Measurements from ENCODE around the gene COL2A1. TPM values are rescaled to one million over a fixed set of nuclear protein-coding genes. Genes with fewer than 3 reads are reported as not detected.

COL2A1 gene
- total RNA-seq, 1 experiment from 2014 or later: 10.8 TPM

GRCh38 chr12:47983541-47984115 lies 20.6 kb downstream of the COL2A1 start:
- no peak for TF ChIP-seq CTCF (conservative IDR thresholded peaks at IDR 0.05)
- peaks cover 11 to 16% of the 10 kb centered on the region in 2 experiments for H3K4me1 Mint-ChIP-seq
- H2AFZ ChIP-seq (ENCODE audit: low read length): no peak overlapping the region
- H3K23me2 ChIP-seq (ENCODE audit: insufficient read length, low read depth, low read length, poor library complexity, severe bottlenecking): no peaks in the 10 kb centered on the region
- H3K79me1 ChIP-seq (ENCODE audit: insufficient read depth, low read depth, low read length, poor library complexity, severe bottlenecking): no peaks in the 10 kb centered on the region
- WGBS (ENCODE audit: extremely low coverage, insufficient read length, low lambda C conversion rate): no CpG with 5 or more reads among the region's 5 CpGs
- H3K23ac ChIP-seq (ENCODE audit: insufficient read length, low read depth, low read length): no peak overlapping the region
- H3K14ac ChIP-seq (ENCODE audit: insufficient read depth, low read length): no peak overlapping the region; the same call in 1 of the 2 replicates
- H4K8ac ChIP-seq (replicated peaks; ENCODE audit: insufficient read length, low read depth, low read length): no peak overlapping the region
- no peaks in the 10 kb centered on the region for H3K4me1 ChIP-seq (ENCODE audit: insufficient read depth, low read length)
- no peak overlapping the region for H4K91ac ChIP-seq (ENCODE audit: insufficient read length, low read depth, low read length)
- H3K56ac ChIP-seq (ENCODE audit: insufficient read length, low read depth, low read length): no peak overlapping the region
- no peak overlapping the region for H2BK15ac ChIP-seq (ENCODE audit: low read depth, low read length)
- no peaks in the 10 kb centered on the region for H3K27me3 ChIP-seq (ENCODE audit: insufficient read depth, low read length)
- no peak overlapping the region for H3K4me3 Mint-ChIP-seq
- DNase-seq: no peak
- no peak overlapping the region for H2BK5ac ChIP-seq (ENCODE audit: insufficient read length, low read length)
- no peak overlapping the region for H4K5ac ChIP-seq (ENCODE audit: insufficient read length, low read depth, low read length)
- H2BK120ac ChIP-seq (ENCODE audit: low read depth, low read length, poor library complexity, severe bottlenecking): no peak overlapping the region
- peaks cover 0 to 3% of the 10 kb centered on the region in 2 experiments; a peak in 1 of 5 replicates for H3K9me3 Mint-ChIP-seq
- H3K79me2 ChIP-seq (ENCODE audit: insufficient read depth, low read length): no peaks in the 10 kb centered on the region
- H2BK20ac ChIP-seq (ENCODE audit: low read depth, low read length, poor library complexity, severe bottlenecking): no peak overlapping the region
- H4K20me1 ChIP-seq (ENCODE audit: control insufficient read depth, insufficient read depth, insufficient read length): no peaks in the 10 kb centered on the region
- no peaks in the 10 kb centered on the region for H3K9me3 ChIP-seq (ENCODE audit: control insufficient read depth, low read depth, low read length)
- no peak overlapping the region for H3T11ph ChIP-seq (ENCODE audit: low read length)
- peaks cover 78% of the 10 kb centered on the region for H3K27me3 Mint-ChIP-seq (ENCODE audit: low read depth)
- H2AK5ac ChIP-seq (ENCODE audit: insufficient read length, low read length): no peak overlapping the region
- peaks cover 0 to 1% (median 0%) of the 10 kb centered on the region in 3 experiments; a peak in 1 of 7 replicates for H3K36me3 Mint-ChIP-seq (ENCODE audit: insufficient read depth in 1 of 3, low read depth in 3 of 3)
- H3K27ac Mint-ChIP-seq: no peak overlapping the region
- H3K9ac ChIP-seq (ENCODE audit: extremely low read depth, insufficient read length, low read length): no peak overlapping the region
- no peak overlapping the region for H3K4me2 ChIP-seq (ENCODE audit: insufficient read depth, insufficient read length, low read length)
- no peak overlapping the region for H3K18ac ChIP-seq (ENCODE audit: insufficient read length, low read depth, low read length)
- no peak overlapping the region for H3K4ac ChIP-seq (ENCODE audit: low read depth, low read length)
- H2BK12ac ChIP-seq (ENCODE audit: insufficient read length, low read depth, low read length): no peak overlapping the region
- no peak overlapping the region for H3K27ac ChIP-seq (ENCODE audit: insufficient read length, low read depth, low read length)

Measured in H9 (cell line).